Measurements from ENCODE around the gene NUBPL.

NUBPL gene

GRCh38 chr14:31582286-31582691 is 21.1 kb downstream of the NUBPL start:
- Histone ChIP-seq H3K27me3 (ENCODE audit: control insufficient read depth, low read length) (no peaks in the 10 kb centered on the region), H3K4me3 (ENCODE audit: low read length) (no peak overlapping the region), H3K9me3 (ENCODE audit: control insufficient read depth, insufficient read depth, low read length) (0 out of 2 replicates have a peak, but pooled peaks cover 2% of the 10 kb centered on the region), H3K9me2 (replicated peaks; ENCODE audit: control insufficient read depth, low read length) (no peaks in the 10 kb centered on the region), H3K36me3 (ENCODE audit: control insufficient read depth, low read length) (peaks cover 5% of the 10 kb centered on the region), H3K27ac (ENCODE audit: low read depth, low read length) (no peak overlapping the region), H3K4me2 (ENCODE audit: low read length) (no peak overlapping the region), H3K79me2 (ENCODE audit: control insufficient read depth, low read length) (no peaks in the 10 kb centered on the region), H3F3A (ENCODE audit: control insufficient read depth, insufficient read depth) (no peaks in the 10 kb centered on the region), H3K4me1 (ENCODE audit: control insufficient read depth, low read length) (peaks cover 5% of the 10 kb centered on the region), H4K20me1 (ENCODE audit: control insufficient read depth, insufficient read depth, low read depth, low read length) (no peaks in the 10 kb centered on the region)
- TF ChIP-seq, protein P1, sequence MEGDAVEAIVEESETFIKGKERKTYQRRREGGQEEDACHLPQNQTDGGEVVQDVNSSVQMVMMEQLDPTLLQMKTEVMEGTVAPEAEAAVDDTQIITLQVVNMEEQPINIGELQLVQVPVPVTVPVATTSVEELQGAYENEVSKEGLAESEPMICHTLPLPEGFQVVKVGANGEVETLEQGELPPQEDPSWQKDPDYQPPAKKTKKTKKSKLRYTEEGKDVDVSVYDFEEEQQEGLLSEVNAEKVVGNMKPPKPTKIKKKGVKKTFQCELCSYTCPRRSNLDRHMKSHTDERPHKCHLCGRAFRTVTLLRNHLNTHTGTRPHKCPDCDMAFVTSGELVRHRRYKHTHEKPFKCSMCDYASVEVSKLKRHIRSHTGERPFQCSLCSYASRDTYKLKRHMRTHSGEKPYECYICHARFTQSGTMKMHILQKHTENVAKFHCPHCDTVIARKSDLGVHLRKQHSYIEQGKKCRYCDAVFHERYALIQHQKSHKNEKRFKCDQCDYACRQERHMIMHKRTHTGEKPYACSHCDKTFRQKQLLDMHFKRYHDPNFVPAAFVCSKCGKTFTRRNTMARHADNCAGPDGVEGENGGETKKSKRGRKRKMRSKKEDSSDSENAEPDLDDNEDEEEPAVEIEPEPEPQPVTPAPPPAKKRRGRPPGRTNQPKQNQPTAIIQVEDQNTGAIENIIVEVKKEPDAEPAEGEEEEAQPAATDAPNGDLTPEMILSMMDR (IDR thresholded peaks at IDR 0.05; ENCODE audit: low read depth, low read length, poor library complexity, severe bottlenecking), result no peak
- no peak for TF ChIP-seq EZH2phosphoT487 (IDR thresholded peaks at IDR 0.05; ENCODE audit: borderline replicate concordance, low read length)

DNA sequence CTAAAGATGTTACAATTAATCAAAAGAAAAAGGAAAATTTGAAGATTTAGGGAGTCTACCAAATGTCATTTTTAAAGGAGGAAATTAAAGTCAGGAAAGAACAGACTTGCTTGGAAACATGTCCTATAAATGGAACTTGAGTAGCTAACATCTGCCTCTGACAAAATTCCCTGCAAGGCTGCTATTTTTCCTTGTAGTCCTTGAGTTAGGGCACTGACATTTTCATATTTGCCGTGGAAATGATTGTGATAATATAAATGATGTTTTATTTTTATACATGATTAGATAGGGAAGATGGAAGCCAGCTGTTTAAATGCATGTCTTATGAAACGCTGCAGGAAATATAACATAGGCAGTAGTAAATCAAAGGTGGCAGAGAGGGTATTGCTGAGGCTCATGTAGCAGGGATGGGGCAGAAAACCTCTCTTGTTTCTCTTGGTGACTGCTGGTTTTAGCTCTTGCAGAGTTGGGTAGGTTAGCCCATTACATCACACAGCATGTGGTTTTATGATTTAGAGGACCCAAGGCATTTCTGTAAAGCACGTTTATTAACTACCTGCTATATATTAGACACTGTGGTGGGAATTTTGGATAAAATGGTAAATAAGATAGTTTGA is 21.7 kb downstream of the NUBPL start:
- H3K4me2 ChIP-seq (ENCODE audit: low read length), result no peak overlapping the region
- no peaks in the 10 kb centered on the region for H3F3A ChIP-seq (ENCODE audit: control insufficient read depth, insufficient read depth)
- TF ChIP-seq EZH2phosphoT487 (IDR thresholded peaks at IDR 0.05; ENCODE audit: borderline replicate concordance, low read length), result no peak
- TF ChIP-seq, protein P1 (IDR thresholded peaks at IDR 0.05; ENCODE audit: low read depth, low read length, poor library complexity, severe bottlenecking), result no peak
- no peak overlapping the region for H3K27ac ChIP-seq (ENCODE audit: low read depth, low read length)
- 0 out of 2 replicates have a peak, but pooled peaks cover 2% of the 10 kb centered on the region for H3K9me3 ChIP-seq (ENCODE audit: control insufficient read depth, insufficient read depth, low read length)
- no peaks in the 10 kb centered on the region for H4K20me1 ChIP-seq (ENCODE audit: control insufficient read depth, insufficient read depth, low read depth, low read length)
- H3K79me2 ChIP-seq (ENCODE audit: control insufficient read depth, low read length), result no peaks in the 10 kb centered on the region
- peaks cover 5% of the 10 kb centered on the region for H3K36me3 ChIP-seq (ENCODE audit: control insufficient read depth, low read length)
- H3K27me3 ChIP-seq (ENCODE audit: control insufficient read depth, low read length), result no peaks in the 10 kb centered on the region
- H3K9me2 ChIP-seq (replicated peaks; ENCODE audit: control insufficient read depth, low read length), result no peaks in the 10 kb centered on the region
- H3K4me1 ChIP-seq (ENCODE audit: control insufficient read depth, low read length), result peaks cover 5% of the 10 kb centered on the region
- H3K4me3 ChIP-seq (ENCODE audit: low read length), result no peak overlapping the region

- no peaks in the 10 kb centered on the region for H3K9me2 ChIP-seq (replicated peaks; ENCODE audit: control insufficient read depth, low read length)
- no peaks in the 10 kb centered on the region for H3F3A ChIP-seq (ENCODE audit: control insufficient read depth, insufficient read depth)
- no peak overlapping the region for H3K4me3 ChIP-seq (ENCODE audit: low read length)
- H3K79me2 ChIP-seq (ENCODE audit: control insufficient read depth, low read length), result no peaks in the 10 kb centered on the region
- H3K9me3 ChIP-seq (ENCODE audit: control insufficient read depth, insufficient read depth, low read length), result 0 out of 2 replicates have a peak, but pooled peaks cover 2% of the 10 kb centered on the region
- TF ChIP-seq EZH2phosphoT487 (IDR thresholded peaks at IDR 0.05; ENCODE audit: borderline replicate concordance, low read length), result no peak
- TF ChIP-seq, protein P1 (IDR thresholded peaks at IDR 0.05; ENCODE audit: low read depth, low read length, poor library complexity, severe bottlenecking), result no peak
- H3K27me3 ChIP-seq (ENCODE audit: control insufficient read depth, low read length), result no peaks in the 10 kb centered on the region
- H3K27ac ChIP-seq (ENCODE audit: low read depth, low read length), result no peak overlapping the region
- peaks cover 24% of the 10 kb centered on the region for H3K4me1 ChIP-seq (ENCODE audit: control insufficient read depth, low read length)
- H4K20me1 ChIP-seq (ENCODE audit: control insufficient read depth, insufficient read depth, low read depth, low read length), result no peaks in the 10 kb centered on the region
- H3K36me3 ChIP-seq (ENCODE audit: control insufficient read depth, low read length), result peaks cover 5% of the 10 kb centered on the region; the same call in 1 of the 2 replicates
- H3K4me2 ChIP-seq (ENCODE audit: low read length), result no peak overlapping the region
Measured at GRCh38 chr14:31590206-31590605, 29.0 kb downstream of the NUBPL start.

Data from DOHH2 (cell line).